Activated CD4-positive, alpha-beta T cell treated with anti-CD3 and anti-CD28 coated beads for 36 hours (primary cell): ENCODE results near the gene ZNF319. TPM values are rescaled to one million over a fixed set of nuclear protein-coding genes. Genes with fewer than 3 reads are reported as not detected.

Experiments
- ATAC-seq: fragments of 200-7000 bp; cut with Tn5 transposase; one replicate; pipeline ENCODE4 v1.10.0; 2021; ENCODE audit warnings: mild to moderate bottlenecking, moderate library complexity
- CTCF ChIA-PET: fragments of 350-600 bp; sonication (Branson Sonifier 250); formaldehyde crosslinking; loops from one replicate; lab custom pipeline; 2021; ENCODE audit warnings: antibody characterized with exemption; lab: Charles Lee
- POLR2A ChIA-PET: fragments of 350-600 bp; sonication (Branson Sonifier 250); formaldehyde crosslinking; loops from one replicate; lab custom pipeline; 2021; ENCODE audit warnings: antibody characterized with exemption, inconsistent platforms; lab: Charles Lee
- DNase-seq: peaks from one replicate; pipeline ENCODE4 v3.0.0-alpha.2; 2020
- H3K27ac Mint-ChIP-seq: one replicate; pipeline ENCODE4 v1.8.0; 2021; ENCODE audit warnings: mixed read lengths
- H3K27me3 Mint-ChIP-seq: one replicate; pipeline ENCODE4 v1.8.0; 2021; ENCODE audit warnings: mixed read lengths
- H3K36me3 Mint-ChIP-seq: one replicate; pipeline ENCODE4 v1.8.0; 2021; ENCODE audit warnings: low read depth, mixed read lengths
- H3K4me1 Mint-ChIP-seq: one replicate; pipeline ENCODE4 v1.8.0; 2021; ENCODE audit warnings: mixed read lengths
- H3K4me3 Mint-ChIP-seq: one replicate; pipeline ENCODE4 v1.8.0; 2021; ENCODE audit warnings: mild to moderate bottlenecking, moderate library complexity, mixed read lengths
- H3K9me3 Mint-ChIP-seq: one replicate; pipeline ENCODE4 v1.8.0; 2021; ENCODE audit warnings: low read depth, mixed read lengths
- intact Hi-C, 2 experiments: fragments of 100-400 bp; cut with DNase I in 1 of 2; cut with micrococcal nuclease in 1 of 2; formaldehyde crosslinking; loops; one replicate each; pipeline versions ENCODE4 v1.14.2 to v1.15.1; 2022 to 2024; cut with DNase I, micrococcal nuclease
- total RNA-seq, 2 experiments: library from RNA; stranded (reverse); gene quantifications; one replicate each; pipeline ENCODE4 v1.2.3, GENCODE V29; 2021

ZNF319 gene
- total RNA-seq, 2 experiments from 2014 or later, result 5.3 to 6.6 TPM

- Mint-ChIP-seq H3K27ac (no peak overlapping the region), H3K27me3 (no peaks in the 10 kb centered on the region), H3K4me3 (no peak overlapping the region), H3K4me1 (no peaks in the 10 kb centered on the region), H3K9me3 (no peaks in the 10 kb centered on the region), H3K36me3 (no peaks in the 10 kb centered on the region)
- no peak for ATAC-seq
- POLR2A ChIA-PET, result no interaction called here
- intact Hi-C loops, result no loop called here
- no peak for DNase-seq
- CTCF ChIA-PET, result no interaction called here
Observed at GRCh38 chr16:58042886-58043515, 42.5 kb upstream of the ZNF319 start.

- ChIA-PET POLR2A (no interaction called here), CTCF (no interaction called here)
- intact Hi-C loops, result no loop called here
- Mint-ChIP-seq H3K4me3 (no peak overlapping the region), H3K9me3 (no peaks in the 10 kb centered on the region), H3K4me1 (no peaks in the 10 kb centered on the region), H3K27me3 (no peaks in the 10 kb centered on the region), H3K27ac (no peak overlapping the region), H3K36me3 (no peaks in the 10 kb centered on the region)
- no peak for DNase-seq
- ATAC-seq, result no peak
Observed at GRCh38 chr16:58042001-58042885, 41.8 kb upstream of the ZNF319 start.

GRCh38 chr16:58041628-58041955, 41.1 kb upstream of the ZNF319 start:
- CTCF ChIA-PET, result no interaction called here
- DNase-seq (no peak), ATAC-seq (no peak)
- H3K27ac Mint-ChIP-seq, result no peak overlapping the region
- intact Hi-C loops, result no loop called here
- H3K4me3 Mint-ChIP-seq, result no peak overlapping the region
- H3K27me3 Mint-ChIP-seq, result no peaks in the 10 kb centered on the region
- POLR2A ChIA-PET, result no interaction called here
- H3K4me1 Mint-ChIP-seq, result no peaks in the 10 kb centered on the region
- H3K36me3 Mint-ChIP-seq, result no peaks in the 10 kb centered on the region
- H3K9me3 Mint-ChIP-seq, result no peaks in the 10 kb centered on the region

GRCh38 chr16:58040945-58041627, 40.6 kb upstream of the ZNF319 start:
- Mint-ChIP-seq H3K4me1 (no peaks in the 10 kb centered on the region), H3K27ac (no peak overlapping the region), H3K9me3 (no peaks in the 10 kb centered on the region), H3K27me3 (no peaks in the 10 kb centered on the region), H3K4me3 (no peak overlapping the region), H3K36me3 (no peaks in the 10 kb centered on the region)
- DNase-seq (no peak), ATAC-seq (no peak)
- ChIA-PET POLR2A (no interaction called here), CTCF (no interaction called here)
- intact Hi-C loops, result no loop called here

GRCh38 chr16:58040496-58040846, 40.0 kb upstream of the ZNF319 start:
- Mint-ChIP-seq H3K27me3 (no peaks in the 10 kb centered on the region), H3K4me1 (no peaks in the 10 kb centered on the region), H3K4me3 (no peak overlapping the region), H3K27ac (no peak overlapping the region), H3K36me3 (no peaks in the 10 kb centered on the region), H3K9me3 (no peaks in the 10 kb centered on the region)
- intact Hi-C loops, result no loop called here
- ChIA-PET CTCF (no interaction called here), POLR2A (no interaction called here)
- DNase-seq (no peak), ATAC-seq (no peak)

- intact Hi-C loops, result no loop called here
- ChIA-PET POLR2A (no interaction called here), CTCF (no interaction called here)
- no peaks in the 10 kb centered on the region for H3K4me1 Mint-ChIP-seq
- H3K27ac Mint-ChIP-seq, result no peak overlapping the region
- ATAC-seq, result no peak
- no peak overlapping the region for H3K4me3 Mint-ChIP-seq
- no peaks in the 10 kb centered on the region for H3K9me3 Mint-ChIP-seq
- no peaks in the 10 kb centered on the region for H3K27me3 Mint-ChIP-seq
- no peak for DNase-seq
- no peaks in the 10 kb centered on the region for H3K36me3 Mint-ChIP-seq
Observed at GRCh38 chr16:58039829-58040495, 39.5 kb upstream of the ZNF319 start.

GRCh38 chr16:58038219-58038641, 37.8 kb upstream of the ZNF319 start:
- no peaks in the 10 kb centered on the region for H3K36me3 Mint-ChIP-seq
- DNase-seq (no peak), ATAC-seq (no peak)
- intact Hi-C loops, result no loop called here
- no peaks in the 10 kb centered on the region for H3K4me1 Mint-ChIP-seq
- no peak overlapping the region for H3K27ac Mint-ChIP-seq
- no peaks in the 10 kb centered on the region for H3K27me3 Mint-ChIP-seq
- ChIA-PET POLR2A (no interaction called here), CTCF (interaction anchor here (0.7 to 0.9 kb wide), 2 partner anchors 24 to 935 kb away, joined by 3 read pairs; no protein-coding TSS in a partner anchor)
- no peak overlapping the region for H3K4me3 Mint-ChIP-seq
- no peaks in the 10 kb centered on the region for H3K9me3 Mint-ChIP-seq

GRCh38 chr16:58037365-58038057, 37.0 kb upstream of the ZNF319 start:
- H3K27me3 Mint-ChIP-seq, result no peaks in the 10 kb centered on the region

GRCh38 chr16:58036943-58037342, 36.5 kb upstream of the ZNF319 start:
- Mint-ChIP-seq H3K9me3 (no peaks in the 10 kb centered on the region), H3K4me3 (no peak overlapping the region), H3K27me3 (no peaks in the 10 kb centered on the region), H3K27ac (no peak overlapping the region), H3K36me3 (no peaks in the 10 kb centered on the region), H3K4me1 (no peaks in the 10 kb centered on the region)
- ATAC-seq (no peak), DNase-seq (no peak)
- POLR2A ChIA-PET, result no interaction called here
- CTCF ChIA-PET, result interaction anchor here (0.6 kb wide), 1 partner anchor 341 kb away, joined by 4 read pairs; no protein-coding TSS in a partner anchor
- intact Hi-C loops, result no loop called here

More at GRCh38 chr16:58037365-58038057, 37.0 kb upstream of the ZNF319 start:
- Mint-ChIP-seq H3K27ac (no peak overlapping the region), H3K4me1 (no peaks in the 10 kb centered on the region), H3K9me3 (no peaks in the 10 kb centered on the region), H3K36me3 (no peaks in the 10 kb centered on the region), H3K4me3 (no peak overlapping the region)
- DNase-seq (no peak), ATAC-seq (no peak)
- ChIA-PET CTCF (interaction anchor here (0.7 to 0.9 kb wide), 3 partner anchors 23 to 934 kb away, joined by 3 read pairs; no protein-coding TSS in a partner anchor), POLR2A (no interaction called here)
- intact Hi-C loops, result no loop called here

GRCh38 chr16:58035356-58036170, 35.1 kb upstream of the ZNF319 start:
- H3K9me3 Mint-ChIP-seq, result no peaks in the 10 kb centered on the region
- ATAC-seq (no peak), DNase-seq (no peak)
- no peaks in the 10 kb centered on the region for H3K27me3 Mint-ChIP-seq
- ChIA-PET POLR2A (no interaction called here), CTCF (interaction anchor here (1.3 kb wide), 1 partner anchor 12 kb away, joined by 5 read pairs; no protein-coding TSS in a partner anchor)
- no peak overlapping the region for H3K27ac Mint-ChIP-seq
- intact Hi-C loops, result no loop called here
- no peaks in the 10 kb centered on the region for H3K36me3 Mint-ChIP-seq
- H3K4me1 Mint-ChIP-seq, result no peaks in the 10 kb centered on the region
- no peak overlapping the region for H3K4me3 Mint-ChIP-seq
